ENCODE measurements around the gene VWCE.

GRCh38 chr11:61341706-61342105, 46.6 kb upstream of the VWCE start:
- no peak for TF ChIP-seq EZH2phosphoT487 (IDR thresholded peaks at IDR 0.05; ENCODE audit: insufficient read depth, low read depth)
- TF ChIP-seq EZH2 (IDR thresholded peaks at IDR 0.05; ENCODE audit: insufficient read depth, poor library complexity, severe bottlenecking) = no peak

Data from GM23248 (cell line).